GM12872 (cell line): ENCODE data around the gene NUDCD3.
A peak's percentile ranks its signal among the peaks of the same experiment; 100 is the strongest.

Source experiments
- TF ChIP-seq, protein P1 (sequence below): IDR thresholded peaks from 3 replicates; pipeline ENCODE4 v1.5.1; 2011; ENCODE audit warnings: low read depth, mild to moderate bottlenecking, low read length, moderate library complexity; ENCODE audit not compliant: insufficient read depth

The NUDCD3 gene

GRCh38 chr7:44467217-44467548 lies 23.3 kb downstream of the NUDCD3 start:
- TF ChIP-seq, protein P1, sequence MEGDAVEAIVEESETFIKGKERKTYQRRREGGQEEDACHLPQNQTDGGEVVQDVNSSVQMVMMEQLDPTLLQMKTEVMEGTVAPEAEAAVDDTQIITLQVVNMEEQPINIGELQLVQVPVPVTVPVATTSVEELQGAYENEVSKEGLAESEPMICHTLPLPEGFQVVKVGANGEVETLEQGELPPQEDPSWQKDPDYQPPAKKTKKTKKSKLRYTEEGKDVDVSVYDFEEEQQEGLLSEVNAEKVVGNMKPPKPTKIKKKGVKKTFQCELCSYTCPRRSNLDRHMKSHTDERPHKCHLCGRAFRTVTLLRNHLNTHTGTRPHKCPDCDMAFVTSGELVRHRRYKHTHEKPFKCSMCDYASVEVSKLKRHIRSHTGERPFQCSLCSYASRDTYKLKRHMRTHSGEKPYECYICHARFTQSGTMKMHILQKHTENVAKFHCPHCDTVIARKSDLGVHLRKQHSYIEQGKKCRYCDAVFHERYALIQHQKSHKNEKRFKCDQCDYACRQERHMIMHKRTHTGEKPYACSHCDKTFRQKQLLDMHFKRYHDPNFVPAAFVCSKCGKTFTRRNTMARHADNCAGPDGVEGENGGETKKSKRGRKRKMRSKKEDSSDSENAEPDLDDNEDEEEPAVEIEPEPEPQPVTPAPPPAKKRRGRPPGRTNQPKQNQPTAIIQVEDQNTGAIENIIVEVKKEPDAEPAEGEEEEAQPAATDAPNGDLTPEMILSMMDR, result no peak

DNA sequence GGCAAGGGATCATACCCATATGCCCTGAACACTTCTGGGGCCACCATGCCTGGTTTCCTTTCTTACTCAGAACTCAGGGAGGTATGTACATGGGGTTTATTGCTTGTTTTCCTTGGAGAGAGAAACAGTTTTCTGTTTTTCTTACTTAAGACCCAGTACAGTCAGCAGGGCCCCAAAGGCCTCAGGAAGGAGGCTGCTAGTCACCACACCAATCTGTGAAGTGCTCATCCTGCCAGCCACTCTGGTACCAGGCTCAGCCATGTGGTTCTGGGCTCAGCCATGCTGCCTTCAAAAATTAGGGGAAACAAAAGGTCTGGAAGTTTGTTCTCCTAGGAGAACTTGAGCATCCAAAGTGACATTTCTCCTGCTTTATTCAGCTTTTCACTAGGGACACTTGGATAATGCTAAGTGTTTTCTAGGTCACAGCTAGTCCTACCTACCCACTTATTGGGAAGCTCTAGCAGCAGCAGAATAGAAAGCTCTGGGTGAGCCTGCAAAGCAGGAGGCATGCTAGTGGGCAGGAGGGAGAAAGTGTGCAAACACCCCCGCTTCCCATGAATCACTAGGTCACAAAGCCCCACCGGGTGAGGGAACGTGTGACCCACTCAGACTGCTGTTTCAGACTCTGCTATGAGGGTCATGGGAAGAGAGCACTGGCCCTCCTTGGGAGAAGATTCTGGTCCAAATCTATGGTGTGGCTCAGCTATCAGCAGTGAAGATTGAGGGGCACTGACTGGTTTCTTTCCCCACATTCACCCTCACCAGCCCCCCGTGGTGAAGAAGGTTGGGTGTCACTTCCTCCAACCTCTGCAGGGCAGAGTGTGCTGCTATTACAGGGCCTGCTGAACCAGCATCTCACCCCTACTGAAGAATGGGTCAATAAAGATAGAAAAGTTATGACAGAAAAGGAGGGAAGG lies 23.9 kb downstream of the NUDCD3 start:
- TF ChIP-seq, protein P1, result no peak

GRCh38 chr7:44465490-44465889 lies 25.0 kb downstream of the NUDCD3 start:
- TF ChIP-seq, protein P1, result no peak

DNA sequence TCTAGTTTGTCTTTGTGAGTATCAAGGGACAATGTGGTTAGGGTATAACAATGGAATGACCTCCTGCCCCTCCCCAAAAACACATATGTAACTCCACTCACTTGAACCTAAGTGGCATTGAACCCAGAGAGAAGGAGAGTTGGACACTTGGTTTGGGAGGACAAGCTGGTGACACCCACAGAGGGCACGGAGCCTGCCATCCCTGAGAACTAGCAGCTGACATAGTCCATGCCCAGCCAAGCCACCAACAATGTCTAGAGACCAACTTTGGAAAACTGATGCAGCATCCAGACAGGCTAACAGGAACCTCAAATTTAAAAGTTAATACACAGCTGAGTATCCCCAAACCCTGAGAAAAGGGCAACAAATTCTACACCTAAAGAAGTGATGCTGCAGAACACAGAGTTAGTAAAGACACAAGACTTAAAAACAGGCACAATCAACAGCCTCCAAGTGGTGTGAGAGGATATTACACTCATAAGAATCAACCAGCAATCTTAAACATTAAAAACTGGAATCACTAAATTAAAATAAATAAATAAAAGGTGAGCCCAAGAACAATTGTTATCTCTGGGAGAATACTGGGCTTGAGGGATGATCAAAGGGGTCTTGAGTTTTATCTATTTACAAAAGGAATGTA lies 27.2 kb downstream of the NUDCD3 start:
- TF ChIP-seq, protein P1, result peak; percentile 46

DNA sequence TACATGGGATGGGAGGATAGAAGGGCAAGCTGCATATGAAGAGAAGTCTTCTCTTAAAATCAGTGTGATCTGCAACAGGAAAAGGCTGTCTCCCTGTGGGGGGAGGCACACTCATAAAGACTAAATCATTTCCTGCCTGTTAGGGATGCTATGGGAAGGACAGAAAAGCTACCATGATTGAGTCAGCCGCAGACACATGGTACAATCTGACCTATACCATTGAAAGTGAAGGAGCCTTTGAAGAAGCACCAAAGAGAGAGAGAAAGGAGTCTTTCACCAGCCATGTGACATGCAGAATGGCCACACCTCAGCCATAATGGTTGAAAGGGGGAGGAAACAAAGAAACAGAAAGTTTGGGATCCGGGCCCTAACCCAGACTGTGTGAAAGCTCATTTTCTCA lies 29.1 kb downstream of the NUDCD3 start:
- TF ChIP-seq, protein P1, result no peak

DNA sequence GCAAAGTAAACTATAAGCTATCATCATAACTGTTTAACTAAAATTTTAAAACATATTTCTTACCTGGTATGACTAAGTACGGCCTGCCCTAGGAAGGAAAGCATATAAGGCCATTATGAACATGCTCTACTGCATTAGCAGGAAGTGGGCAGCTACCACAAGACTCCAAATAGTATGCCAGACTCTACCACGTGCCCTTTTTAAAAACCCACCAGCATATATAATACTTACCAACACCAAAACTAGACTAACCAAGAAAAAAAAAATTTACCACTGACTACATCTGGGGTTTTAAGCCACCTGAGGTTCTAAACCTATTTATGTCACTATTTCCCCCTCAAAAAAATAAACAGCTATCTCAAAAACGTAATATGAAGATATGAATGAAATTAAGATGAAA lies 30.1 kb downstream of the NUDCD3 start:
- TF ChIP-seq, protein P1, result no peak

- TF ChIP-seq, protein P1, result no peak
Observed at GRCh38 chr7:44455155-44455554, 35.3 kb downstream of the NUDCD3 start.
